ENCODE results near the gene ADAMTSL3. TPM values are rescaled to one million over a fixed set of nuclear protein-coding genes. Genes with fewer than 3 reads are reported as not detected.

Gene ADAMTSL3
- total RNA-seq, 1 donor from 2014 or later = 0.41 TPM

- Histone ChIP-seq H3K4me2 (no peak overlapping the region), H3K27me3 (no peaks in the 10 kb centered on the region), H3K36me3 (no peaks in the 10 kb centered on the region), H3K79me2 (ENCODE audit: low read depth) (no peaks in the 10 kb centered on the region), H3K9ac (no peak overlapping the region), H3K4me1 (no peaks in the 10 kb centered on the region), H3K4me3 (no peak overlapping the region), H2AFZ (replicated peaks) (no peak overlapping the region), H3K9me3 (ENCODE audit: low read depth) (no peaks in the 10 kb centered on the region), H3F3A (ENCODE audit: low read depth) (no peaks in the 10 kb centered on the region), H3K27ac (no peak overlapping the region), H4K20me1 (ENCODE audit: low read depth) (no peaks in the 10 kb centered on the region)
- no peak overlapping the region for H3K4me3 Mint-ChIP-seq
- H3K27me3 Mint-ChIP-seq (ENCODE audit: insufficient read depth, low read depth) = peaks cover 4% of the 10 kb centered on the region
- H3K4me1 Mint-ChIP-seq = no peaks in the 10 kb centered on the region
- H3K36me3 Mint-ChIP-seq = no peaks in the 10 kb centered on the region
- peaks cover 4% of the 10 kb centered on the region for H3K9me3 Mint-ChIP-seq
- no peak for TF ChIP-seq CTCF (IDR thresholded peaks at IDR 0.05)
- no peak for TF ChIP-seq EZH2 (IDR thresholded peaks at IDR 0.05)
- TF ChIP-seq EZH2phosphoT487 (IDR thresholded peaks at IDR 0.05) = no peak
- DNase-seq (ENCODE audit: low spot score) = no peak
- no peak overlapping the region for H3K27ac Mint-ChIP-seq
These were observed 27.6 kb upstream of the ADAMTSL3 start for GRCh38 chr15:83626171-83626802.

- no peak overlapping the region for H3K27ac Mint-ChIP-seq
- Histone ChIP-seq H3K4me3 (no peak overlapping the region), H3K27ac (no peak overlapping the region), H3K4me1 (no peaks in the 10 kb centered on the region), H3K79me2 (ENCODE audit: low read depth) (no peaks in the 10 kb centered on the region), H3K27me3 (no peaks in the 10 kb centered on the region), H3F3A (ENCODE audit: low read depth) (no peaks in the 10 kb centered on the region), H3K36me3 (no peaks in the 10 kb centered on the region), H3K4me2 (no peak overlapping the region), H2AFZ (replicated peaks) (no peak overlapping the region), H4K20me1 (ENCODE audit: low read depth) (no peaks in the 10 kb centered on the region), H3K9ac (no peak overlapping the region), H3K9me3 (ENCODE audit: low read depth) (no peaks in the 10 kb centered on the region)
- no peak for DNase-seq (ENCODE audit: low spot score)
- H3K36me3 Mint-ChIP-seq = no peaks in the 10 kb centered on the region
- peaks cover 5% of the 10 kb centered on the region for H3K27me3 Mint-ChIP-seq (ENCODE audit: insufficient read depth, low read depth)
- H3K9me3 Mint-ChIP-seq = peaks cover 13% of the 10 kb centered on the region
- H3K4me3 Mint-ChIP-seq = no peak overlapping the region
- no peaks in the 10 kb centered on the region for H3K4me1 Mint-ChIP-seq
- no peak for TF ChIP-seq EZH2phosphoT487 (IDR thresholded peaks at IDR 0.05)
These were observed 22.4 kb upstream of the ADAMTSL3 start for GRCh38 chr15:83631534-83631933.

GRCh38 chr15:83643201-83643600 is 10.7 kb upstream of the ADAMTSL3 start:
- Histone ChIP-seq H3K4me3 (no peak overlapping the region), H3K4me2 (no peak overlapping the region), H3K9me3 (ENCODE audit: low read depth) (no peaks in the 10 kb centered on the region), H3K27me3 (no peaks in the 10 kb centered on the region), H3K36me3 (no peaks in the 10 kb centered on the region), H3K9ac (no peak overlapping the region), H2AFZ (replicated peaks) (no peak overlapping the region), H3K79me2 (ENCODE audit: low read depth) (no peaks in the 10 kb centered on the region), H3K4me1 (no peaks in the 10 kb centered on the region), H3K27ac (no peak overlapping the region), H4K20me1 (ENCODE audit: low read depth) (no peaks in the 10 kb centered on the region), H3F3A (ENCODE audit: low read depth) (no peaks in the 10 kb centered on the region)
- peaks cover 2% of the 10 kb centered on the region for H3K27me3 Mint-ChIP-seq (ENCODE audit: insufficient read depth, low read depth)
- no peak overlapping the region for H3K4me3 Mint-ChIP-seq
- TF ChIP-seq EZH2 (IDR thresholded peaks at IDR 0.05) (no peak), CTCF (IDR thresholded peaks at IDR 0.05) (no peak)
- H3K4me1 Mint-ChIP-seq = peaks cover 3% of the 10 kb centered on the region
- no peaks in the 10 kb centered on the region for H3K36me3 Mint-ChIP-seq
- no peak for DNase-seq (ENCODE audit: low spot score)
- H3K27ac Mint-ChIP-seq = no peak overlapping the region
- peaks cover 13% of the 10 kb centered on the region for H3K9me3 Mint-ChIP-seq

GRCh38 chr15:83644439-83644838 is 9.5 kb upstream of the ADAMTSL3 start:
- DNase-seq (ENCODE audit: low spot score) = no peak
- Mint-ChIP-seq H3K27ac (no peak overlapping the region), H3K27me3 (ENCODE audit: insufficient read depth, low read depth) (peaks cover 10% of the 10 kb centered on the region), H3K4me3 (no peak overlapping the region), H3K4me1 (peaks cover 3% of the 10 kb centered on the region), H3K9me3 (peaks cover 13% of the 10 kb centered on the region), H3K36me3 (no peaks in the 10 kb centered on the region)
- H2AFZ ChIP-seq (replicated peaks) = no peak overlapping the region
- no peak overlapping the region for H3K4me3 ChIP-seq
- H3K27me3 ChIP-seq = no peaks in the 10 kb centered on the region
- no peak overlapping the region for H3K9ac ChIP-seq
- no peaks in the 10 kb centered on the region for H3K79me2 ChIP-seq (ENCODE audit: low read depth)
- H4K20me1 ChIP-seq (ENCODE audit: low read depth) = no peaks in the 10 kb centered on the region
- no peaks in the 10 kb centered on the region for H3F3A ChIP-seq (ENCODE audit: low read depth)
- no peaks in the 10 kb centered on the region for H3K4me1 ChIP-seq
- no peaks in the 10 kb centered on the region for H3K9me3 ChIP-seq (ENCODE audit: low read depth)
- no peak overlapping the region for H3K27ac ChIP-seq
- H3K36me3 ChIP-seq = no peaks in the 10 kb centered on the region
- TF ChIP-seq EZH2 (IDR thresholded peaks at IDR 0.05) (no peak), EZH2phosphoT487 (IDR thresholded peaks at IDR 0.05) (no peak), CTCF (IDR thresholded peaks at IDR 0.05) (no peak)
- H3K4me2 ChIP-seq = no peak overlapping the region
